ENCODE results near the gene FBLN1.

Gene FBLN1

DNA sequence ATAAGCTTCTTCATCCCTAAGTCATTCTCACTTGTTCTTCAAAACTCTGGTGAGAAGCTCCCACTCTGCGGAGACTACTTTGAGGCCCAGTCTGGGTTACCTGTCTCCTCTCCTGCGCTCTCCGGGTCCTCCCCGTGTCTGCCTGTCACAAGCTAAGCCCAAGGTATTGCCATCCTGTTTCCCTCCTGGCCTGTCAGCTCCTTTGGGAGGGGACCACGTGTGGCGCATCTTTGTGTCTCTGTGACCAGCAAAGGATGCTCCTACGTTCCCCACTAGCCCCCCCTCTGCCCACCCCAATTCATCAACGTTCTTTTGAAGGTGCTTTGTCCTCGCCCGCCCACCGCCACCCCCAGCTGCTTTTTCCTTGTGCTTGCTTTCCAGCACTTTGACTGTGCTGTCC lies 31.8 kb upstream of the FBLN1 start:
- H3K4me3 Mint-ChIP-seq: no peak overlapping the region
- no peaks in the 10 kb centered on the region for H3K4me1 Mint-ChIP-seq (ENCODE audit: low read depth)
- H3K36me3 Mint-ChIP-seq (ENCODE audit: low read depth): no peaks in the 10 kb centered on the region
- no peak overlapping the region for H3K27ac Mint-ChIP-seq
- no peaks in the 10 kb centered on the region for H3K27me3 Mint-ChIP-seq (ENCODE audit: low read depth)
- H3K9me3 Mint-ChIP-seq: no peaks in the 10 kb centered on the region

DNA sequence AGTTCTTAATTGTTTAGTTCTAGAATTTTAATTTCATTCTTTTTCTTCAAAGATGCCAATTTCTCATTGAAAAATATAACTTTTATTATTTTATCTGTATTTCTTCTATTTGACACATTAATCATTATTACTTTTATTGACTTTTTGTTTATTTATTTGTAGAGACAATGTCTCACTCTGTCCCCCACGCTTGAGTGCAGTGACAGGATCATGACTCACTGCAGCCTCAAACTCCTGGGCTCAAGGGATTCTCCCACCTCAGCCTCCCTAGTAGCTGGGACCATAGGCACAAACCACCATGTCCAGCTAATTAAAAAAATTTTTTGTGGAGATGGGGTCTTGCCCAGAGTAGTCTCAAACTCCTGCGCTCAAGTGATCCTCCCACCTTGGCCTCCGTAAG lies 30.3 kb upstream of the FBLN1 start:
- Mint-ChIP-seq H3K4me3 (no peak overlapping the region), H3K27ac (no peak overlapping the region), H3K9me3 (no peaks in the 10 kb centered on the region), H3K4me1 (ENCODE audit: low read depth) (no peaks in the 10 kb centered on the region), H3K27me3 (ENCODE audit: low read depth) (no peaks in the 10 kb centered on the region), H3K36me3 (ENCODE audit: low read depth) (no peaks in the 10 kb centered on the region)

DNA sequence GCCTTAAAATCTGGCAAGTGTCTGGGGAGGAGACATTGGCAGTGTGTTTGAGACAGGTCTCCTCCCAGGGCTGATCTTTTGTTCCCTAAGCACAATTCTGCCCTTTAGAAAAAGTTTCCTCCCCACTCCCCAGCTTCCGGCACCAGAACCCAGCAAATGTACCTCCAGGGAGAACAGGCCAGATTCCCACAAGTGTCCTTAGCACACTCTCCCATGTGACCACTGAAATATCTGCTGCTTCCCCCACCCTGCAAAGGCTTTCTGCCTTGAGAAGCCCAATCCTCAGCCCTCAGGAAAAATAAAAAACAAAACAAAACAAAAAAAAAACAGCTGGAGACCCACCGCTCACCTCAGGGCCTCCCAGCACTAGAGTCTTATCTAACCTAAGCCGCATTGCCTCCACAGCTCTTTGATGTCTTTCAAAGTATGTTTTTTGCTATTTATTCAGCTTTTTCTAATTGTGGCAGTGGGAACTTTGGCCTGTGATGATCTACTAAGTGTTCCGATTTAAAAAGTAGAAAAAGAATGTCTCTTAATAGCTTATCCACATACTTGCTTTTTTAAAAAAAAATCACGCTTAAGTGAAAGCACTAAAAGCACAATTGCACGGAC lies 29.0 kb upstream of the FBLN1 start:
- H3K9me3 Mint-ChIP-seq: no peaks in the 10 kb centered on the region
- H3K4me1 Mint-ChIP-seq (ENCODE audit: low read depth): no peaks in the 10 kb centered on the region
- no peak overlapping the region for H3K27ac Mint-ChIP-seq
- no peaks in the 10 kb centered on the region for H3K36me3 Mint-ChIP-seq (ENCODE audit: low read depth)
- no peaks in the 10 kb centered on the region for H3K27me3 Mint-ChIP-seq (ENCODE audit: low read depth)
- no peak overlapping the region for H3K4me3 Mint-ChIP-seq

- Mint-ChIP-seq H3K4me3 (no peak overlapping the region), H3K4me1 (ENCODE audit: low read depth) (no peaks in the 10 kb centered on the region), H3K27me3 (ENCODE audit: low read depth) (no peaks in the 10 kb centered on the region), H3K9me3 (no peaks in the 10 kb centered on the region), H3K36me3 (ENCODE audit: low read depth) (no peaks in the 10 kb centered on the region), H3K27ac (no peak overlapping the region)
Measured at GRCh38 chr22:45475063-45475747, 27.5 kb upstream of the FBLN1 start.

DNA sequence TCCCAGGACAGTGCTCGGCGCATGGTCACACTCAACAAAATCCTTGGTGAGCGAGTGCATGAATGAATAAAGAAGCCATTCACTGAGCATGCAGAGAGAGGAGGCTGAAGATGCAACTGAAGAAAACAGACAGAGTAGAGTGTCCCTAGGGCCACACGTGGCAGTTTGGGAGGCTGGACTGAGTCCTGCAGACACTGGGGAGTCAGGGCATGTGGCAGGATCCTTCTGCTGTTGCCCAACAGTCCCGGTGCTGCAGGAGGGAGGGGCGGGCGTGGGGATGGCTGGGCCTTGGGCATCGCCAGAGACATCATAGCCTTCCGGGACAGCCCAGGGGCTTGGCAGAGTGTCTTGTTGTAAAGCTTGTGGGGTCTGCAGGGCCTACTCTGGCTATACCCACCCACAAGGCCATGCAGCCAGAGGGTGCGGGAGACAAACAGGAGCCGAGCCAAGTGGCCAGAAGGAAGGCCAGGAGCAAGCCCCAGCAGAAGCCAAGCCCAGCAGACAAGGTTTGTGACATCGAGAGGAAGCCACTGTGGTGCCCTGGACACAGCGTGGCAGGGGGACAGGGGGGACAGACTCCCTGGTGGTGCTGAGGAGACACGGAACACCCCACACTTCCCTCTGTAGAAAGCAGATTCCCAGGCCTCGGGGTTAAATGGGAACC lies 26.7 kb upstream of the FBLN1 start:
- Mint-ChIP-seq H3K36me3 (ENCODE audit: low read depth) (no peaks in the 10 kb centered on the region), H3K27me3 (ENCODE audit: low read depth) (no peaks in the 10 kb centered on the region), H3K4me3 (no peak overlapping the region), H3K9me3 (no peaks in the 10 kb centered on the region), H3K27ac (no peak overlapping the region), H3K4me1 (ENCODE audit: low read depth) (no peaks in the 10 kb centered on the region)

GRCh38 chr22:45476814-45477213 lies 25.9 kb upstream of the FBLN1 start:
- no peak overlapping the region for H3K4me3 Mint-ChIP-seq
- no peak overlapping the region for H3K27ac Mint-ChIP-seq
- H3K9me3 Mint-ChIP-seq: no peaks in the 10 kb centered on the region
- no peaks in the 10 kb centered on the region for H3K27me3 Mint-ChIP-seq (ENCODE audit: low read depth)
- H3K36me3 Mint-ChIP-seq (ENCODE audit: low read depth): no peaks in the 10 kb centered on the region
- no peaks in the 10 kb centered on the region for H3K4me1 Mint-ChIP-seq (ENCODE audit: low read depth)

GRCh38 chr22:45477366-45478107 lies 25.1 kb upstream of the FBLN1 start:
- no peaks in the 10 kb centered on the region for H3K4me1 Mint-ChIP-seq (ENCODE audit: low read depth)
- H3K27me3 Mint-ChIP-seq (ENCODE audit: low read depth): no peaks in the 10 kb centered on the region
- no peaks in the 10 kb centered on the region for H3K36me3 Mint-ChIP-seq (ENCODE audit: low read depth)
- H3K9me3 Mint-ChIP-seq: no peaks in the 10 kb centered on the region
- H3K27ac Mint-ChIP-seq: no peak overlapping the region
- H3K4me3 Mint-ChIP-seq: no peak overlapping the region

- H3K9me3 Mint-ChIP-seq: no peaks in the 10 kb centered on the region
- no peaks in the 10 kb centered on the region for H3K4me1 Mint-ChIP-seq (ENCODE audit: low read depth)
- no peaks in the 10 kb centered on the region for H3K36me3 Mint-ChIP-seq (ENCODE audit: low read depth)
- no peak overlapping the region for H3K27ac Mint-ChIP-seq
- H3K27me3 Mint-ChIP-seq (ENCODE audit: low read depth): no peaks in the 10 kb centered on the region
- H3K4me3 Mint-ChIP-seq: no peak overlapping the region
Measured at GRCh38 chr22:45478108-45478771, 24.4 kb upstream of the FBLN1 start.

GRCh38 chr22:45480717-45481116 lies 22.0 kb upstream of the FBLN1 start:
- Mint-ChIP-seq H3K27me3 (ENCODE audit: low read depth) (peaks cover 3% of the 10 kb centered on the region), H3K36me3 (ENCODE audit: low read depth) (no peaks in the 10 kb centered on the region), H3K4me1 (ENCODE audit: low read depth) (no peaks in the 10 kb centered on the region), H3K27ac (no peak overlapping the region), H3K9me3 (no peaks in the 10 kb centered on the region), H3K4me3 (no peak overlapping the region)

GRCh38 chr22:45481661-45482060 lies 21.0 kb upstream of the FBLN1 start:
- H3K9me3 Mint-ChIP-seq: no peaks in the 10 kb centered on the region
- H3K27me3 Mint-ChIP-seq (ENCODE audit: low read depth): peaks cover 5% of the 10 kb centered on the region
- H3K27ac Mint-ChIP-seq: no peak overlapping the region
- H3K36me3 Mint-ChIP-seq (ENCODE audit: low read depth): no peaks in the 10 kb centered on the region
- H3K4me1 Mint-ChIP-seq (ENCODE audit: low read depth): no peaks in the 10 kb centered on the region
- no peak overlapping the region for H3K4me3 Mint-ChIP-seq

- no peak overlapping the region for H3K27ac Mint-ChIP-seq
- no peaks in the 10 kb centered on the region for H3K4me1 Mint-ChIP-seq (ENCODE audit: low read depth)
- H3K27me3 Mint-ChIP-seq (ENCODE audit: low read depth): peaks cover 8% of the 10 kb centered on the region
- H3K36me3 Mint-ChIP-seq (ENCODE audit: low read depth): no peaks in the 10 kb centered on the region
- no peaks in the 10 kb centered on the region for H3K9me3 Mint-ChIP-seq
- no peak overlapping the region for H3K4me3 Mint-ChIP-seq
Measured at GRCh38 chr22:45482169-45482568, 20.5 kb upstream of the FBLN1 start.

GRCh38 chr22:45483319-45483718 lies 19.4 kb upstream of the FBLN1 start:
- Mint-ChIP-seq H3K27ac (no peak overlapping the region), H3K4me1 (ENCODE audit: low read depth) (no peaks in the 10 kb centered on the region), H3K27me3 (ENCODE audit: low read depth) (peaks cover 13% of the 10 kb centered on the region), H3K9me3 (no peaks in the 10 kb centered on the region), H3K4me3 (no peak overlapping the region), H3K36me3 (ENCODE audit: low read depth) (no peaks in the 10 kb centered on the region)

- H3K27ac Mint-ChIP-seq: no peak overlapping the region
- no peaks in the 10 kb centered on the region for H3K36me3 Mint-ChIP-seq (ENCODE audit: low read depth)
- peaks cover 13% of the 10 kb centered on the region for H3K27me3 Mint-ChIP-seq (ENCODE audit: low read depth)
- H3K9me3 Mint-ChIP-seq: no peaks in the 10 kb centered on the region
- no peak overlapping the region for H3K4me3 Mint-ChIP-seq
- H3K4me1 Mint-ChIP-seq (ENCODE audit: low read depth): no peaks in the 10 kb centered on the region
Measured at GRCh38 chr22:45483918-45484499, 18.7 kb upstream of the FBLN1 start.

GRCh38 chr22:45484742-45485141 lies 17.9 kb upstream of the FBLN1 start:
- Mint-ChIP-seq H3K9me3 (no peaks in the 10 kb centered on the region), H3K4me3 (no peak overlapping the region), H3K27me3 (ENCODE audit: low read depth) (peaks cover 15% of the 10 kb centered on the region), H3K27ac (no peak overlapping the region), H3K4me1 (ENCODE audit: low read depth) (no peaks in the 10 kb centered on the region), H3K36me3 (ENCODE audit: low read depth) (no peaks in the 10 kb centered on the region)
